IPS-NIHi7 (cell line): ENCODE measurements around the gene CTSA.
"Not testable (repeated sequence)": the region's sequence is repeated elsewhere in the genome, so short reads cannot be mapped to it uniquely, and the experiment has no call there.

Experiments
- DNase-seq: peaks from one replicate; pipeline ENCODE4 v3.0.0; 2012; ENCODE audit warnings: mixed read lengths; ENCODE audit errors: extremely low spot score

CTSA gene

DNA sequence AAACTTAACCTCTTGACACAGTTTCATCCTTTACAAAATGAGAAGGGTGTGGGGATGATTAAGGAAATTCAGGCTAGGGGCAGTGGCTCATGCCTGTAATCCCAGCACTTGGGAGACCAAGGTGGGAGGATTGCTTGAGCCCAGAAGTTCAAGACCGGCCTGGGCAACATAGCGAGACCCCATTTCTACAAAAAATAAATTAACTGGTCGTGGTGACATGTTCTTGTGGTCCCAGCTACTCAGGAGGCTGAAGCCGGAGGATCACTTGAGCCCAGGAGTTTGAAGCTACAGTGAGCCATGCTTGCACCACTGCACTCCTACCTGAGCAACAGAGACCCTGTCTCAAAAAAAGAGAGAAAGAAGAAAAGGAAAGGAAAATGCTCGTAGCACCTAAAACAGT lies 24.7 kb upstream of the CTSA start:
- DNase-seq: no peak

DNA sequence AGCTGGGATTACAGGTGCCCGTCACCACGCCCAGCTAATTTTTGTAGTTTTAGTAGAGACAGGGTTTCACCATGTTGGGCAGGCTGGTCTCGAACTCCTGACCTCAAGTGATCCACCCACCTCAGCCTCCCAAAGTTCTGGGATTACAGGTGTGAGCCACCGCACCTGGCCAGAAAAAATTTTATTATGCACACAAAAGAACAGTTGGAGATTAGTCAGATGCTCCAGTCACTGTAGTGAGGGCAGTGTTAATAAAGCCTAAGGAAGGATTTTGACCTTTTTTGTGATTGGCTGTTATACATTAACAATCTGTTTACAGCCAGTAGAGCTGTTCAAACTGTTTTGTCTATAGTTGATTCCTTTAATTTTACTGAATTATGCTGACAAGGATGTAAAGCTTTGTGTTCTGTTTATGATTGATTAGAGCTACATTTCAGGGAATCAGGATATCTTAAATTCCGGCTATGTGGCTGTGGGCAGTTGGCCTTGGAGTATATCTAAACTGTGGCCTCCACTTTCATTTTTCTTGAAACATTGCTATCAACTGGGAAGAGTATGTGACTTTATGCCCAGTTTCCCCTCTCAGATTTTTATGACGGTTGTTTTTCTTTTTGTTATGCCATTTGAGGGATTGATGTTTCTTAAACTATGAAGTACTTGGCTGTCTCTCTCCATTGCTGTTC lies 23.9 kb upstream of the CTSA start:
- DNase-seq: no peak

DNA sequence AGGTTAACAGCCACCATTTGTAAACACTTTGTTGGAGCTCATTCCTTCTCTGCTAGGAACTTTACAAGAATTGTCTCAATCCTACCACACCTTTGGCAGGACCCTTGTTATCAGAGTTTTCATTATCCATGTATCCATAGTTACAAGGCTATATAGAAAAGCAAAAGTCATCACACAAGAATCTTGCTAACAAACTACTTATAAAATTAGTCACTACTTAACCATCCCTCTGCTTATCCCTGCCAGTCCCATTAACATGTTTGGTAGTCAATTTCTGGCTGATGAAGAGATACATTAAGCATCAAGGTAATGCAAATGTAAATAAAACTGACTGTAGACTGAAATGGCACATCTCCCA lies 23.3 kb upstream of the CTSA start:
- no peak for DNase-seq

DNA sequence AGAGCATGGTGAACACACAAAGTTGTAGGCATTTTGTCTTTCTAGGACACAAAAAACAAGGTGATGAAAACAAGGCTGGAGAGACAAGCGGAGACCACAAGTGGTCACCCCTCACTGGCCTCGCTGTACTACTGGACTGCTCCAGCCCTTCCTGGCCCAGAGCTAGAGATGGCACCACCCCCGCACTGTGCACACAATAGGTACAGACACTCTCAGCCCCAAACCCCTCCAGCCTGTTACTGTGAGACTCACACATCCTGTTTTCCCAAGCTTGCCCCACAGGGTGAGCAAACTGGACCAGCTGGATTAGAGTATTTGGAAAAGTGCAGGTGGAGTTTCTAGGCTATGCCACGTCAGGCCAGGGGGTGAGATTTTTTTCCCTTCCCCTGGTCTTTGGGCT lies 18.5 kb upstream of the CTSA start:
- DNase-seq: no peak

DNA sequence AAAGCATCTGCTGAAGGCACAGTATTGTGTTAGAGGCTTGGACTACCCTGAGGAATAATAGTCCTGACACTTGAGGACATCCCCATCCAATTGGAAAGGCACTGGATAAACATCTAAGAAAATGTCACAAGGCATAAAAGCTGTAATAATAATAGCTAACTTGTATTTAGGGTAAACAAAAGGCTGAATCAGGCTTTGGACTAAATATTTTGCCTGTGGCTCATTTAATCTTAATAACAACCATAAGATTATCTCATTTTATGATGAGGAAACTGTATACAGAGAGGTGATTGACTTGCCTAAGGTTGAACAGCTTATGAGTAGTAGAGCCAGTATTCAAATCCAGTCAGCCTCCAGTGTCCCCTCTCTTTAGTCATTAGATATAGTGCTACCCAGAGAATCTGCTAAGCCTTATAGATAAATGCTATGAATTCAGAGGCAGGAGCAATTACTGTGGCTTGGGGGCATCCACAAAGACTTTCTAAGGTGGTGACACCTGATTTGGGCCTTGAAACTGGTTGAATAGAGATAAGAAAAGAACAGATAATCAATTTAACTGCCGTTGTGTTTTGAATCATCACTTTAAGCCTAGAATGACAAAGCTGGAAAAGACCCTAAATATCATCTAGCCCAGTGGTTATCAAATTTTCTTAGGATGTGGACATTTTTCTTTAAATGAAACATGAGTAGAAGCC lies 17.6 kb upstream of the CTSA start:
- DNase-seq: no peak

DNA sequence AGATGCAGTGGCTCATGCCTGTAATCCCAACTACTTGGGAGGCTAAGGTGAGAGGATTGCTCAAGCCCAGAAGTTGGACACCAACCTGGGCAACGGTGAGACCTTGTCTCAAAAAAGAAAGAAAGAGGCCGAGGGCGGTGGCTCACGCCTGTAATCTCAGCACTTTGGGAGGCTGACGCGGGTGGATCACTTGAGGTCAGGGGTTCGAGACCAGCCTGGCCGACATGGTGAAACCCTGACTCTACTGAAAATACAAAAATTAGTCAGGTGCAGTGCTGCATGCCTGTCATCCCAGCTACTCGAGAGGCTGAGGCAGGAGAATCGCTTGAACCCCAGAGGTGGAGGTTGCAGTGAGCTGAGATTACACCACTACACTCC lies 17.0 kb upstream of the CTSA start:
- not testable (repeated sequence) for DNase-seq

DNA sequence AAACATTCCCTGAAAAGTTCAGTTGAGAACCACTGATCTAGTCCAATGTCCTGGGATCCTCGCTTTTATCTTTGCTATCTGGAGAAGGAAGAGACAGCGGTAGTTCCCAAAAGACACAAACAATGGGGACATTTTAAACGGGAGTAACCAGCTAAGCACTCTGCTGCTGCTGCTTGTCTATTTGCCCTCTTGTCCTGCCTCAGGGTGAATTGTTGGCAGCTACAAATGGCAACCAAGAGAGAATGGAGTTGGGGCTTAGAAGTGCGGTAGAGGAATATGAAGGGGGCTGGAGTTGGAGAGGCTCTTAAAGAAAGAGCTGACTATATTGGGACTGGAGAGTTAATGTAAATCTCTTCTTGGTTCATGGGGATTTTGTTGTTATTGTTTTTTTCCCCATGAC lies 16.6 kb upstream of the CTSA start:
- no peak for DNase-seq

DNA sequence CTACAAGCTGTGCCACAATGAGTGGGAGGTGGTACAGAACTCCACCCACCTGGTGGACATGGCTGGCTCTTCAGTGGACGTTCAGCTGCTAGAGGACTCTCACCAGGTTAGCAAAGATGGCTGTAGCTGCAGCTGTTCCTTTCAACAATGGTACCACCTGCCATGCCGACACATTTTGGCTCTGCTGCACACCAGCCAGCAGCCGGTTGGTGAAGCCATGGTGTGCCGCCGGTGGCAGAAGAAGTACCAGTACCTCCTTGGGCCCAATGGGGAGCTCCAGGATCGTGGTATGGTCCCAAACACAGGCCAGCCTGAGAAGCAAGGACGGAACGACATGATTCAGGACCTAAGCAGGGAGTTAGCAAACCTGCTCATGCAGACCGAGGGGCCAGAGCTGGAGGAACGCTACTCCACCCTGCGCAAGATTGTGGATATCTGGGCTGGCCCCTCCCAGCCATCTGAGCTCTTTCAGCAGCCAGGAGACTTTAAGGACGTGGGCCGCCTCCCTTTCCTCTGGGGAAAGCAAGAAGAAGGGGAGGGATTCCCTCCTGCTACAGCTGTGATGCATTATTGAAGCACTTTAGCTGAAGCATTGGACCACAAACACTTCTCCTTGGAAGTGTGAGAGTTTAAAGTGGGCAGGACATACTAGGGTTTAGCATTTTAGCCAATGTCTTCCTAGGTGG lies 12.9 kb upstream of the CTSA start:
- no peak for DNase-seq

DNA sequence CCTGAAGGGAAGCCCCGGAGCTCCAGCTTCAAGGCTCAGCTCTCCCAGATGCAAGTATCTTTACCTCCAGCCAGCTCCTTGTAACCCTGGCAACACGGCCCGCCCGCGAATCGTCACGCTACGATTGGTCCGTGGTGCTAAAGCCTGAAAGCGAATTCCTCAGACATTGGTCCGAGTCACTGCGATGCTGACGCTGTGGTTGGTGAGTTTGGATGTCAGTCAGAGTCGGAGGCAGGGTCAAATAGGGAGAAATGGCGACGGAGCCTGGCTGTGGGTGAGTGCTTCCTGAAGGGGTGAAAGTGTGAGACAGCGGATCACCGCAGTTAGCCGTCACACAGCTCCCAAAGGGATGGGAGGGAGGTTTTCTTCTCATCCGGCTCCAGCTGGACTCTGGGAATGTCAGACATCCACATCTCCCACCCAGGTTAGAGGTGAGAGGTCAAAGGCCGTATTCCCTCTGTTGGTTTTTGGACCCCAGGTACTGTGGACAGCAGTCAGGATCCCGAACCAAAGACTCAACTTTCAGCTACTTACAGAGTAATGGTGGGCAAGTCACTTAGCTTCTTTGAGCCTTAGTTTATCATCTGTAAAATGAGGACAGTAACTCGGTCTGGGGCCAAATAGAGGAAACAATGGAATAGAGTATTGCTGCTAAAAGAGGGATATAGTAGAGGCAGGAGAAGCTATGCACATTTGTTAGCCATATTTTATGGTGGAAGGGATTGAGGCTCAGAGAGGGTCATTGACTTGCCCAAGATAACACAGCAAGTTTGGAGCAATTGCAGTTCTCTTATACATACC lies 9.9 kb upstream of the CTSA start, which contains the start of gene ZSWIM1:
ZSWIM1 (plus strand) TSS at position 240 of the 801 bp plus-strand sequence. CDS start 1,366 bp downstream, outside the sequence.
- DNase-seq: peak; percentile 99

DNA sequence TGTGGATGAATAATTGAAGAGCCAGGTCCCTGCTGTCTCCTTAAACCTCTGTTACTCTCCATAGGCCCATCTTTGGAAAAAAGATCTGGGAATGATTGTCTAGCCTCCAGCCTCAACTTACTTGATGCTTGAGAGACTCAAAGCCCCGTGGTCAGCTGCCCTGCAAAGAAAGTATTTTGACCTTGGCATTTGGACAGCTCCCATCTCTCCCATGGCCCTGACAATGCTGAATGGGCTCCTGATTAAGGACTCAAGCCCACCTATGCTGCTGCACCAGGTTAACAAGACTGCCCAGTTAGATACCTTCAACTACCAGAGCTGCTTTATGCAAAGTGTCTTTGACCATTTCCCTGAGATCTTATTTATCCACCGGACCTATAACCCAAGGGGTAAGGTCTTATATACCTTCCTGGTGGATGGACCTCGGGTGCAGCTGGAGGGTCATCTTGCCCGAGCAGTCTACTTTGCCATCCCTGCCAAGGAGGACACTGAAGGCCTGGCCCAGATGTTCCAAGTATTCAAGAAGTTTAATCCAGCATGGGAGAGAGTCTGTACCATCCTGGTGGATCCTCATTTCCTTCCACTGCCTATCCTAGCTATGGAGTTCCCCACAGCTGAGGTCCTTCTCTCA lies 8.6 kb upstream of the CTSA start:
- DNase-seq: no peak

DNA sequence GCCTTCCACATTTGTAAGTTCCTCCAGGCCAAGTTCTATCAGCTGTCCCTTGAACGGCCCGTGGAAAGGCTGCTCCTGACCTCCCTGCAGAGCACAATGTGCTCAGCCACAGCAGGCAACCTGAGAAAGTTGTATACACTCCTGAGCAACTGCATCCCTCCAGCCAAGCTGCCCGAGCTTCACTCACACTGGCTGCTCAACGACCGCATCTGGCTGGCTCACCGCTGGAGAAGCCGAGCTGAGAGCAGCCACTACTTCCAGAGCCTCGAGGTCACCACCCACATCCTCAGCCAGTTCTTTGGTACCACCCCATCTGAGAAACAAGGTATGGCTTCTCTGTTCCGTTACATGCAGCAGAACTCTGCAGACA lies 8.1 kb upstream of the CTSA start:
- DNase-seq: no peak

DNA sequence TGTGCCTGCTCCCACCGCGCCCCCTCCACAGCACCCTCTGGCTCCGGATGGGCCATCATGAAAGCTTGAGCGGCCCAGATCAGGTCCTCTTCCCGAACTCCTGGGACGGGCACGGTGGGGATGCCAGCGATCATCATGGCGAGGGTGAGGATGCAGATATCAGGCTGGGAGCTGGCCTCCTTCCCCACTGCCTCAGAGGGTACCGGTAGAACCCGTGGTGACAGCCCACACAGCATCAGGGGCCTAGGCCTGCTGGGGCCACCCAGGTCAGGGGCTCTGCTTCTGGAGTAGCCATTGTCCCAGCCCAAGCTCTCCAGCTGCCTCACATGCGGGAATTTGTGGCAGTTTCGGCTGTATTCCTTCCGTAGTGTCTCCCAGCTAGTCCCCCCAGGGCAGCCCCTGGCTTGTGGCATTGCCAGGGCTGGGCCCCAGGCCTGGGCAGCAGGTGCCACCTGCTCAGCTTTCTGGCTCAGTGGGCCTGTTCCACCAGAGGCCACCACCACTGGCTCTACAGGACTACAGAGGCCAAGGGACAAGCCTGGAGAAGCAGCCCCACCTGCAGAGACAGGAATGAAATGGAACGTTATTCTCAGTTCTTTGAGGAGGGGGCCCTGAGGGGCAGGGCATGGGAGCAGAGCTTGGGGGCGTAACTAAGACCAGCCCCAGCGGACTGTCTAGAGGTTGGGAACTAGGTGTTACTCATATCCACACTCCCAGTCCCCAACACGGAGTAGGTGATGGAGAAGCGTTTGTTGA lies 4.4 kb upstream of the CTSA start:
- no peak for DNase-seq

DNA sequence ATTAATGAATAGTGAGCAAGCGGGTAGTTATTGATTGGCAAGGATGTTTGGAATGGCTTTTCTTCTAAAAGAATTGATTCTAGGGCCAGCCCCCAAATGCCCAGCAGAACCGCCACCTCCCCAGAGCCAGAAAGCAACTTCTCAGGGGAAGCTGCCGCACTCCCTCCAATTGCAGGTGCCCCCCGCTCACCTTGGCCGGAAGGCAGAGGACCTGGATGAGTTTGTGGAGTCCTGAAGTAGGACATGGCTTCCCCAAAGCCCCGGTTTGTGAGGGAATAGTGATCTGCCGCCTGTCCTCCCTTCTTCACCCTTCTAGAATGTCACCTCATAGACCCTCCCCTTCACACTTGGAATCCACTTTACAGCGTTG lies 3.8 kb upstream of the CTSA start, which contains the start of gene SPATA25:
SPATA25 (minus strand) TSS at position 277 of the 370 bp plus-strand sequence; CDS start at position 245, 32 bp downstream.
- DNase-seq: no peak

DNA sequence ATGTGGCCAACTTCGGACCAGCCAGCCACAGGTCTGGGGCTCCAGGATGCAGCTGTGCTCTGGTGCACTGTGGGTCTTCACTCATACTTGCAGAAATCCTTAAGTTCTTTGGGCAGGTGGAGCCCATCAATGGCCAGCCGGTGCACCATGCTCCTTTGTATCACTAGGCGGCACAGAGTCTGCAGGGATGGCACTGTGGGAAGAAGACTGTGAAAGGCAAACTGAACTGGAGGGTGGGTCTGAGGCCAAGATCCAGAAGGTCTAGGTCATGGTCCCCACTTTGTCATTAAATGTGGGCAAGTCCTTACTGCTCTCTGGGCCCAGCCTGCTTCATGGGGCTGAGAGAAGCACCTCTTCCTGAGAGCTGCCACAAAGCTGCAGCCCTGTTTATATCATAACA lies 2.5 kb upstream of the CTSA start:
- DNase-seq: no peak

DNA sequence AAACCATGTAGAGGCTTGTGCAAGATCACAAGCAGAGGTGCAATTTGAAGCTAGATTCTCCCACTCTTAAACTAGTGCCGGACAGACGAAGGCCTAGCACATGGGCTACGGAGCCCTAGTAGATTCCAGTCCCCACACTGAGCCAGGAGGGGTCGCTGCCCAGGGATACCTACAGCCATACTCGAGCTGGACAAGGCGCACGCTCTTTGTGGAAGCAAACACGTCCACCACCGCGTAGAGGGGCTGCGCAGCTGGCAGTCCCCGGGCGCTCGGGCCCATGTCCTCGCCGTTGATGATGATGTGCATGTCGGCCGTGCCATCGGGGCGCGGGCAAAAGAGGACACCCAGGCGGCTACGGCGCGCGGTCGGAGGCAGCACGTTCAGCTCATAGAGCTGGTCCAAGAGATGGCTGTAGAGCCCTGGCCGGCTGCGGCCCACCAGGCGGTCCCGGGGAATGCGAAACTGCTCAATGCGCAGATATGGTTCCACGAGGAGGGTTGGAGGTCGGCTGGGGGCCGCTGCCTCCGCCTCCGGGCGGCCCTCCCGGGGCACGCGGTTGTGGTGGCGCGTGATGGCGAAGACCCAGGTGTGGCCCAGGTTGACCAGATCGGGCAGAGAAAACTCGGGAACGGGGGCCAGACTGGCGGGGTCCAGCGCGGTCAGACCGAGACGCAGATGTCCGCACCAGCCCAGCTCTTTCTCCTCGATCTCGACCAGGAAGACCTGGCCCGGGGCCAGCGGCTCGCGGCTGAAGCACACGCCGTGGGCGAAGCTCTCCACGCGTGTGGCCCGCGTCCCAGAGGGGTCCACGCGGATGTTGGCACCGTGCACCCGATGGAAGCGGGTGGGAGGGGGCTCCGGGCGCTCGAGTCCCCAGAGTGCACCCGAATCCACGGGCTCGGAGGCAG lies 804 bp upstream of the CTSA start:
- DNase-seq: peak; percentile 85

DNA sequence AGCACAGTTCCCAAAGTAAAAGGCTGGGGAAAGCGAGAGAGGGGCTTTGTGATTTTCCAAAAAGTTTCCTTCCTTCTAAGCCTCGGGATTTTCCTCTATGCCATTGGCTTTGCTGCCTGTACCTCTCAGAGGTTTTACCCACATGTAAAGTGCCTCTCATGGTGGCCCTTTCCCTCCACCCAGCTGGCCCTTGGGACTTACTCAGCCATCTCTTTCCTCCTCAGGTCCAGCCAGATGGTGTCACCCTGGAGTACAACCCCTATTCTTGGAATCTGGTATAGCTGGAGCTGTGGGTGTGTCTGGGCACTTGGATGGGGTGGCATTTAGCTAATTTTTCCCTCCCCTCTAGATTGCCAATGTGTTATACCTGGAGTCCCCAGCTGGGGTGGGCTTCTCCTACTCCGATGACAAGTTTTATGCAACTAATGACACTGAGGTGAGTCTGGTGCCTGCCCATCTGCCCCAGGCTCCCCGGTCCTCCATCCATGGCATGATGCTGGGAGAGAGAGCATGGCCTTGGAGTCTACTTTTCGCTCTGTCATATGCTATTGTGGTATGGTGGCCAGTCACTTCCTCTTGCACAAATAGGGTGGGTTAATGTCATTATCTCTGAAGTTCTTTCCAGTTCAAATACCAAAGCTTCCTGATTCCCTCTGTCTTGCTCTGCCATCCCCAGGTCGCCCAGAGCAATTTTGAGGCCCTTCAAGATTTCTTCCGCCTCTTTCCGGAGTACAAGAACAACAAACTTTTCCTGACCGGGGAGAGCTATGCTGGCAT lies 1.1 kb downstream of the CTSA start:
- DNase-seq: peak; percentile 39

DNA sequence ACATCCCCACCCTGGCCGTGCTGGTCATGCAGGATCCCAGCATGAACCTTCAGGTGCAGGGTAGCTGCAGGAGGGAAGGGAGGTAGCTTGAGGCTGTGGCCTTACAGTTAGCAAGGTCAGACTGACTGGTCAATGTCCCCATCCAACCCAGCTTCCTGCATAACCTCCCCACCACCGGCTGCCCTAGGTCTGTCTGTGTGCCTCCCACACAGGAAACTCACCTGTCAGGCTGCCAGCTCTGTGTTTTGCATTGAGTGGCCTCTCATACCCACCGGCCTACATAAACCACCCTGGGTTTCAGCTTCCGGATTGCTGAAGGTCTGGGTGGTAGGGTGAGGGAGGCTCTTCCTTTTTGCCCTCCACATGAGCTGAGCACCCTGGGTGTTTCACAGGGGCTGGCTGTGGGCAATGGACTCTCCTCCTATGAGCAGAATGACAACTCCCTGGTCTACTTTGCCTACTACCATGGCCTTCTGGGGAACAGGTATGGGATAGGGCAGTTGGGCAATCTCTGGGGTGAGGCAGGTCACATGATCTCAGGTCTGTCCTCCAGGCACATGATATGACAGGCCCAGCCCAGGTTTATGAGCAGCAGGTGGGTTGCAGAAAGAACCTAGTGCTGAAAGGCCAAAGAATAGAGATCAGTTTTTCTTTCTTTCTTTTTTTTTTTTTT lies 1.8 kb downstream of the CTSA start:
- DNase-seq: no peak

DNA sequence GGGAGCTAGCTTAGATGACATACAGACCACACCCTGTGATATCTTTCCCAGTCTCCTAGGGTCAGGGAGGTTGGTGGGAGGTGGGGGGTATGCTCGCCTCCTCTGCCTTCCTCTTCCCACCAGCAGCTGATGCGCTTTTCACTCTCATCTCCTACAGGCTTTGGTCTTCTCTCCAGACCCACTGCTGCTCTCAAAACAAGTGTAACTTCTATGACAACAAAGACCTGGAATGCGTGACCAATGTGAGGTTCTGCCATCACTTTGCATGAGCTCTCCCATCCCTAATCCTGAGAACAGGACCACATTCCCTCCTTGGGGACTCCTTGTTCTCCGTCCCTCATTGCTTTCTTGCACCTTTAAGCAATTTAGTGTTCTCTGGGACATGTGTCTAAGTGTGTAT lies 2.7 kb downstream of the CTSA start:
- DNase-seq: no peak

DNA sequence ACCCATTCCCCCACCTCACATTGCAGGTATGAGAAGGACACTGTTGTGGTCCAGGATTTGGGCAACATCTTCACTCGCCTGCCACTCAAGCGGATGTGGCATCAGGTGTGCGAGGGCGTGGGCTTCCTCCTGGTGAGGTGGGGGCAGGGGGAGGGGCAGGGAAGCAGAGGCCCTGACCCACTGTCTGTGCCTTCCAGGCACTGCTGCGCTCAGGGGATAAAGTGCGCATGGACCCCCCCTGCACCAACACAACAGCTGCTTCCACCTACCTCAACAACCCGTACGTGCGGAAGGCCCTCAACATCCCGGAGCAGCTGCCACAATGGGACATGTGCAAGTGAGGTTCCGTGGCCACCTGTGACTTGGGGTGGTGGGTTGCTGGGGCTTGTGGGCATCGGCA lies 3.7 kb downstream of the CTSA start:
- DNase-seq: no peak
